MM.1S (cell line): ENCODE measurements around the gene AHCY.

Experiments used
- CTCF ChIP-seq: fragments of 300-600 bp; sonication (generic); IDR thresholded peaks from 2 replicates; pipeline ENCODE4 v1.5.1; 2016; ENCODE audit warnings: antibody characterized with exemption, low read length, mixed read lengths
- EZH2 ChIP-seq: fragments of 300-600 bp; sonication (generic); optimal IDR thresholded peaks from 2 replicates; pipeline ENCODE3; 2017; ENCODE audit warnings: low read depth, mild to moderate bottlenecking, antibody characterized with exemption, low read length, mixed read lengths

GRCh38 chr20:34249291-34249690 is 53.9 kb downstream of the AHCY start:
- TF ChIP-seq CTCF (no peak), EZH2 (no peak)
